ENCODE data around the gene LPIN2.

GRCh38 chr18:3059272-3059671, 46.3 kb upstream of the LPIN2 start:
- TF ChIP-seq POLR2A (IDR thresholded peaks at IDR 0.05; ENCODE audit: low read depth, low read length) = no peak
- TF ChIP-seq TAF1 (IDR thresholded peaks at IDR 0.05; ENCODE audit: borderline replicate concordance, low read depth, low read length) = no peak
